ENCODE results near the gene EEF1AKMT3.

The EEF1AKMT3 gene

DNA sequence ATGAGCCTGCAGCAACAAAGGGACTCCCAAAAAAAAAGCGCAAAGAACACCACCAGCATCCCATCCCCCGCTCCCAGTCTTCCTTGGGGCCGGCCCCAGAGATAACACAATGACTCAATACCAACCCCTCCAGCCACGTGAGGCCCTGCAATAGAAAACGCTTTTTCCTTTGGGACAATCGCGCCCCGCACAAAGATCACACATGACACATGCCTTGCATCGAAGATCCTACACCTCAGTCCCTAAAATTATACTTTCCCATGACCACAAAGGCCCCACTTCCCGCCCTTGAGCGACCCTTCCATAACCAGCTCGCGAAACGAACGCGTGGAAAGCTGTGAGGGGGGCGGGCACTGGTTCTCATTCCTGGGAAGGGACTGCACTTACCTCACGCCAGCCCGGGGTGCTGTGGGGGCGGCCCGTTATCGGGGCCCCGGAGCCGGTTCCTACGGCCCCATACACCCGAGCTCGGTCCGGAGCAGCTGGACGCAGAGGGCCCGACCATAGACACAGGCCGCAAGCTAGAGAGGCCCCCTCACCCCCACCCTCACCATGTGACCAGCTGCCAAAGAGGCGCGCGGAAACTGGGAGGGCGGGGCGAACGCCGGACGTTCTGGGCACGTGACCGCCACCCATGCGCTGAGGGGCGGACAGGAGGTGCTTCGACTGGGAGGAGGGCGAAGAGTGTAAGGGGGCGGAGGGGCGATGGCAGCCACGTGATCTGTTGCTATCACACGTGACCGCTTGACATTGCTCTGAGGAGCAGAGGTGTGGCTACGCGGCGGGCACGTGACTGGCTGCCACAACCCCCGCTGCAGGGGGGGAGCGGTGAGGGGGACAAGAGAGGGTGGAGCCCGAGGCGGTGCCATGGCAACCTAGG lies 20.4 kb upstream of the EEF1AKMT3 start, which contains the start of gene CDK4:
CDK4 (minus strand) TSS at position 523 of the 880 bp plus-strand sequence. CDS start 593 bp downstream, outside the sequence.
- peak; percentile 98 for DNase-seq

- no peak for DNase-seq
These were observed 19.8 kb upstream of the EEF1AKMT3 start for GRCh38 chr12:57752668-57753000.

GRCh38 chr12:57753756-57754337 lies 18.6 kb upstream of the EEF1AKMT3 start:
- no peak for DNase-seq

DNA sequence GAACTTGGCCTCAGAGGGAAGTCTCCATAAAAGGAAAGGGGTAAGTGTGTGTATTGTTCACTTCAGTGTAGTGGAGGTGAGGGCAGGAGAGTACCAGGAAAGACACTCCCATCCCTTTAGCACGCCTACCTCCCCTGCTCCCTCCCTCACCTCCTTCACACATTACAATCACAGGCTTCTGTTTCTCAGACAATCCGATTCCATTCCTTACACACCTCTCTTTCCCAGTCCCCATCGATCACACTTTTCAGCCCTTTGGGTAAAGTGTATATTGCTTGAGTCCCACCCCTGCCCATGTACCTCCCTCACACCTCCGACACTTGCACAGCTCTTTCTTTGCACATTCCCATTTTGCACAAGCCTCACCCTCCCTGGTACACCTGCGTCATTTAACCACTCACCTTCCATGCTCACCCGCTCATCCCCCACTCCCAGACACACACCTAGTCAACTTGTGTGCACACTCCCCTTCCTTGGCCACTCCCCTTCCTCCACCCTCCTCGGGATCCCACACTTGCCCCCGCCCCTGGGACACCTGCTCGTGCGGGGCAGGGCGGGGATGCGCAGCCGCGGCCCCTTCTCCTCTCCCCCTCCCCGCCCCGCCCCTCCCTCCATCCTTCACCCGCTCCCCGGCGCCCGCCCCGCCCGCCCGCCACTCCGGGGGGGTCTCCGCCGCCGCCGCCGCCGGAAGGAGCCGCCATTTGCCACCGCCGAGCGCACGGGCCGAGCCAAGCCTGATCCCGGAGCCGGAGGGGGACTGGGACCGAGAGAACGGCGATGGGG lies 17.8 kb upstream of the EEF1AKMT3 start, which contains the start of gene MARCHF9:
MARCHF9 (plus strand) TSS at position 693 of the 783 bp plus-strand sequence. CDS start 426 bp downstream, outside the sequence.
- DNase-seq = peak; percentile 88

DNA sequence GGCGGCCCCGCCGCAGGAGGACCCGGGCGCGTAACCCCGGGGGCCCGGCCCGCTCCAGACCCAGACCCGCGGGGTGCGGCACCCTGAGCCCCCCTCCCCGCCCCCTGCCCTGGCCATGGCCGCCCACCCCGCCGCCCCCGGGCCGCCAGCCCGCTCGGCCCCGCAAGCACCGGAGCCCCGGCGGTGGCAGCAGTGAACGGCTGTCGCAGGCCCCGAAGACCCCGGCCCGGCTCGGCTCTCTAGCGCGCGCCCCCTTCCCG lies 17.3 kb upstream of the EEF1AKMT3 start:
- no peak for DNase-seq

GRCh38 chr12:57755454-57756372 lies 16.7 kb upstream of the EEF1AKMT3 start:
- DNase-seq = peak; percentile 33

DNA sequence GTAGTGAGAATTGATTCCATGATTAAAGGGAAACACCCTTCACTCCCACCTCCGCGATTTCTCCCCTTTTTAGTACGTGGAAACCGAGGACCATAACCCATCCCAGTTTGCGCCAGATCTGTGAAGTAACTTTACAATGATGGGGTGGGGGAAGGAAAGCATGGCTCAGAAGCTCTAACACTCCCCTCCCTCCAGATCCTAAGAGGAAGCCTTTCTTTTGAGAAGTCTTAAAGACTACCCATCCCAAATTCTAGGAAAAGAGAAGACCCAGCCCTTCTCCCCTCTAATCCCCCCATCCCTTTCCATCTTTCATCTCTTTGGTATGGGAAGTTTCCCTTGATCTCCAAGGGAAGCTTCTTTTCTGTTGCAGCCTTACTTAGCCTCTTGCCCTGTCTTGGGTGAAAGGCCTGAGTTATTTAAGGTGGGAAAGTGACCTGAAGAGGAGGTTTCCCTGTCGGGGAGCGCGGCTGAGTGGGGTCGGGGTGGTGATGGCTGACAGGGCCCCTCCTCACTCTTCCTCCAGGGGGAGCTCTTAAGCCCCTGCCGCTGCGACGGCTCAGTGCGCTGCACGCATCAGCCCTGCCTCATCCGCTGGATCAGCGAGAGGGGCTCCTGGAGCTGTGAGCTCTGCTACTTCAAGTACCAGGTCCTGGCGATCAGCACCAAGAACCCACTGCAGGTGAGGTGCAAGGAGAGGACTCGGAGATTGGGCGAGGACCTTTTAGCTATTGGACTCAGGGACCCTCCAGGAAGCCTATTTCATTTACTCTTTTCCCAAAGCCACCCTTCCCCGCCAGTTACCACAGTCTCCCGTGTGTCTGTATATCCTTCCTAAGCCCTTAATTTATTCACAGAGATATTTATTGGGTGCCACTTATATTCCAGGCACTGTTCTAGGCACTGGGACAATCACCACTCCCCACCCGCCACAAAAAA lies 15.7 kb upstream of the EEF1AKMT3 start:
- DNase-seq = peak; percentile 78

GRCh38 chr12:57757771-57758170 lies 14.6 kb upstream of the EEF1AKMT3 start:
- DNase-seq = no peak

GRCh38 chr12:57758552-57759359 lies 13.7 kb upstream of the EEF1AKMT3 start:
- no peak for DNase-seq

DNA sequence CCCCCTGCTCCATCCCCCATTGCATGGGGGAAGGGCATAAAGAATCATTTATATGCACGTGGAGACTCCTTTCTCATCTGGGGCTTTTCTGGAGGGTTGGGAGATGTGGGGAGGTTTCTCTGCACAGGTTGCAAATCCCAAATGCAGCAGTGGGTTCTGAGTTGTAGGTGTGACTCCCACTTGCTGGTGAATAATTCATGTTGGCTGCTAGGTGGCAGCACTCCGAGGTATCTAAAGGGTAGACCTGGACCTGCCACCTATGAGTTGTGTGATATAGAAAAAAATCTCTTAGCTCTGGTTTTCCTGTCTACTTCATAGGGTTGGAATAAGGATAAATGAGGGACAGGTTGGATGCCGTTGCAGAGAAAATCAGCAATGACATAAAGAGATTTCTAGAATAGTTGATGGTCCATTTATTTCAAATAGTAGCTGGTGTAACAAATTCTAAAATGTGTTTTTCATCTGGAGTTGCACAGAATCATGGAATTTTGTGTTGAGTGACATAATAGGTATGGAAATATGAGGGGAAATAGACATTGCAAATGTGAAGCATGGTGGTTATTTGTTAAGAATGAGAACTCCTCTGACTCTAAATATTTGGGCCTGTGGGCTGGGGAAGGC lies 12.9 kb upstream of the EEF1AKMT3 start:
- DNase-seq = peak; percentile 54

GRCh38 chr12:57760347-57760982 lies 11.9 kb upstream of the EEF1AKMT3 start:
- no peak for DNase-seq

DNA sequence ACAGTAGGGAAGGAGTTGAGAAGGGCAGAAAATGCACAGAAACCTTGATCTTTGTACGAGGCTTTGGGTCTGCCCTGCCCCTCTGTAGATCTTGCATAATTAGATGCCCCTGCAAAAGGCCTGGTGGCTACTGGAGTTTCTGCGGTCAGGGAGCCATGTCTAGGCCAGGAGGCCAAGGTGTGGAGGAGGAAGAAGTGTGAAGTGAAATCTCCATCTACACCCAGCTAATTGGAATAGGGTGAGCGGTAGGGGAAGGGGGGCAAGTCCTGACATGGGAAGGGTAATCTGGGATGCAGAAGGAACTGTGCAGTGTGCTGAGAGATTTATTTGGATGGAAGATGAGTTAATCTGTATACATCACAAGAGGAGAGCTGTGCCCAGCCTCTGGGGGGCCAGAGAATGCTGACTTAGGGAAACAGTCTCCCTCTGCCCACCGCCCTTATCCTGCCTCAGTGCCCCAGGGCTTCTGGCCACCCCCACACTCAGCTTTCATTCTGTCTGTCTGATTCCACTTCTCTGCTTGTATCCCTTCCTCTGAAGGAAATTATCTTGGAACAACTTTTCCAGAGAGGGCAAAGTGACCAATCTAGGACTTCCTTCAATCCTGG lies 10.9 kb upstream of the EEF1AKMT3 start:
- no peak for DNase-seq

GRCh38 chr12:57762463-57762862 lies 10.0 kb upstream of the EEF1AKMT3 start:
- no peak for DNase-seq

GRCh38 chr12:57763881-57764661 lies 8.3 kb upstream of the EEF1AKMT3 start:
- no peak for DNase-seq

DNA sequence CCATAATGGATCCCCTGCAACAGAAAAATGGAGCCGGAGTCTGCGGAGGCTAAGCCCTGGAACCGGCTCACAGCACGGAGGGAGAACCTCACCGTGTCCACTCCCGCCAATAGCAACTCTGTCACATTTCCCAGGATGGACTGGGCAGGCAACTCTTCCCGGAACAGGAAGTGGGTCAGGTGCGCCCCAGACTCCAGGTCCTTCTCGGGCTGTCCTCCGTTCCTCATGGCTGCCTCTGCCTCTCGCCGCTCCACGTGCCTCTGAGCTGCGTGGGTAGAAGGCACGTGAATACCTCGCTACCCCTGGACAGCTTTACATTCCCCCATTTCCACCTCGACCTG lies 7.8 kb upstream of the EEF1AKMT3 start:
- peak; percentile 57 for DNase-seq

GRCh38 chr12:57765003-57765697 lies 7.3 kb upstream of the EEF1AKMT3 start:
- DNase-seq = peak; percentile 68

- DNase-seq = no peak
These were observed 6.5 kb upstream of the EEF1AKMT3 start for GRCh38 chr12:57765698-57766463.
